HepG2 (cell line): Measurements from ENCODE around the gene MED22. TPM values are rescaled to one million over a fixed set of nuclear protein-coding genes. Genes with fewer than 3 reads are reported as not detected.

Experiments
- AHR ChIP-seq: IDR thresholded peaks from 2 replicates; pipeline ENCODE4 v1.6.1; 2018; ENCODE audit warnings: missing genetic modification reagents, missing compliant biosample characterization
- CAMTA2 ChIP-seq: sonication (generic); formaldehyde crosslinking; IDR thresholded peaks from 2 replicates; pipeline ENCODE4 v1.4.0; 2020; ENCODE audit warnings: mild to moderate bottlenecking, missing genetic modification reagents, borderline replicate concordance
- CENPX ChIP-seq: sonication (generic); formaldehyde crosslinking; IDR thresholded peaks from 2 replicates; pipeline ENCODE4 v1.9.0; 2021; ENCODE audit warnings: mild to moderate bottlenecking, missing genetic modification reagents, moderate library complexity
- ELF1 ChIP-seq: sonication (generic); formaldehyde crosslinking; IDR thresholded peaks from 2 replicates; pipeline ENCODE4 v1.4.0; 2020; ENCODE audit warnings: missing genetic modification reagents
- HNRNPUL1 ChIP-seq: fragments of 200-400 bp; formaldehyde crosslinking; IDR thresholded peaks from 2 replicates; pipeline ENCODE4 v1.6.1; 2017; ENCODE audit warnings: low read depth, mild to moderate bottlenecking, low read length, moderate library complexity
- MXD4 ChIP-seq: IDR thresholded peaks from 2 replicates; pipeline ENCODE4 v1.6.1; 2016; ENCODE audit warnings: mild to moderate bottlenecking, missing biosample characterization, missing genetic modification reagents
- NFKB2 ChIP-seq: sonication (generic); formaldehyde crosslinking; IDR thresholded peaks from 2 replicates; pipeline ENCODE4 v1.4.0; 2020; ENCODE audit warnings: missing genetic modification reagents, borderline replicate concordance
- PHF5A ChIP-seq: IDR thresholded peaks from one replicate; pipeline ENCODE4 v1.6.1; 2018; ENCODE audit warnings: low read depth, missing genetic modification reagents; ENCODE audit not compliant: unreplicated experiment
- SOX6 ChIP-seq, 2 experiments: fragments of 450-650 bp in 1 of 2; sonication (generic) in 1 of 2; formaldehyde crosslinking in 1 of 2; IDR thresholded peaks; 2 replicates each; pipeline versions ENCODE4 v1.4.0 to v1.6.1; 2017 to 2020; ENCODE audit warnings: antibody characterized with exemption in 1 of 2, mild to moderate bottlenecking in 1 of 2, missing genetic modification reagents in 1 of 2
- SUZ12 ChIP-seq: fragments of 150-350 bp; IDR thresholded peaks from 2 replicates; pipeline ENCODE4 v1.6.1; 2014; ENCODE audit warnings: low read depth, low read length
- TBX3 ChIP-seq: fragments of 450-650 bp; IDR thresholded peaks from 2 replicates; pipeline ENCODE4 v1.6.1; 2017; ENCODE audit warnings: antibody characterized with exemption, mild to moderate bottlenecking, inconsistent platforms, borderline replicate concordance
- ZBTB1 ChIP-seq: sonication (generic); formaldehyde crosslinking; IDR thresholded peaks from 2 replicates; pipeline ENCODE4 v1.4.0; 2020; ENCODE audit warnings: missing genetic modification reagents, borderline replicate concordance
- ZMYM3 ChIP-seq: sonication (generic); formaldehyde crosslinking; IDR thresholded peaks from 2 replicates; pipeline ENCODE4 v1.5.1; 2020; ENCODE audit warnings: mild to moderate bottlenecking, missing genetic modification reagents
- ZNF235 ChIP-seq: sonication (generic); formaldehyde crosslinking; IDR thresholded peaks from 2 replicates; pipeline ENCODE4 v1.8.1; 2023; ENCODE audit warnings: mild to moderate bottlenecking, missing genetic modification reagents, borderline replicate concordance
- ZNF546 ChIP-seq: sonication (generic); formaldehyde crosslinking; conservative IDR thresholded peaks from 2 replicates; pipeline ENCODE4 v1.8.1; 2023; ENCODE audit warnings: mild to moderate bottlenecking, missing genetic modification reagents
- ZNF547 ChIP-seq: sonication (generic); formaldehyde crosslinking; IDR thresholded peaks from 2 replicates; pipeline ENCODE4 v1.5.1; 2020; ENCODE audit warnings: mild to moderate bottlenecking, missing genetic modification reagents
- ZNF775 ChIP-seq: sonication (generic); formaldehyde crosslinking; IDR thresholded peaks from 2 replicates; pipeline ENCODE4 v1.4.0; 2020; ENCODE audit warnings: missing genetic modification reagents, mild to moderate bottlenecking, moderate library complexity, borderline replicate concordance
- ZNF780A ChIP-seq: sonication (generic); formaldehyde crosslinking; IDR thresholded peaks from 2 replicates; pipeline ENCODE4 v1.8.0; 2022; ENCODE audit warnings: mild to moderate bottlenecking, missing genetic modification reagents, moderate library complexity
- ZNF891 ChIP-seq: sonication (generic); formaldehyde crosslinking; IDR thresholded peaks from 2 replicates; pipeline ENCODE4 v1.5.0; 2020; ENCODE audit warnings: mild to moderate bottlenecking, missing genetic modification reagents
- polyA plus RNA-seq, 8 experiments: library from polyadenylated mRNA; depleted of rRNA in 3 of 8; stranded (reverse) in 7 of 8; unstranded in 1 of 8; fragments of >200 nt; fragmentation: Illumina TruSeq in 4 of 8; extraction: Trizol in 4 of 8; gene quantifications; 2 replicates each; pipeline versions ENCODE4 v1.2.1 to v1.2.3, GENCODE V29; 2011 to 2016; ENCODE audit warnings: low read depth in 4 of 8, missing spikeins in 1 of 8, mixed read lengths in 1 of 8; ENCODE audit not compliant: insufficient read depth in 1 of 8
- total RNA-seq, 5 experiments: library from RNA; depleted of rRNA; stranded (reverse); fragments of >200 nt; fragmentation: Illumina TruSeq; extraction: Trizol; gene quantifications; 2 replicates each; pipeline ENCODE4 v1.2.3, GENCODE V29; 2016; ENCODE audit warnings: low read depth in 1 of 5
- TF ChIP-seq, protein P1 (sequence below): sonication (generic); formaldehyde crosslinking; IDR thresholded peaks from 2 replicates; pipeline ENCODE4 v1.8.0; 2022; ENCODE audit warnings: missing genetic modification reagents, mild to moderate bottlenecking, inconsistent platforms, borderline replicate concordance
- TF ChIP-seq, protein P2 (sequence below): sonication (generic); formaldehyde crosslinking; IDR thresholded peaks from 2 replicates; pipeline ENCODE4 v1.5.0; 2020; ENCODE audit warnings: missing genetic modification reagents
- TF ChIP-seq, protein P3 (sequence below): sonication (generic); formaldehyde crosslinking; IDR thresholded peaks from 2 replicates; pipeline ENCODE4 v1.4.0; 2020; ENCODE audit warnings: missing genetic modification reagents

MED22 gene
- total and polyA plus RNA-seq, 2 of the 13 experiments (the other 11 are each of a cell fraction or from before 2014, with no cell fraction given), result 15.8 to 22.1 TPM

DNA sequence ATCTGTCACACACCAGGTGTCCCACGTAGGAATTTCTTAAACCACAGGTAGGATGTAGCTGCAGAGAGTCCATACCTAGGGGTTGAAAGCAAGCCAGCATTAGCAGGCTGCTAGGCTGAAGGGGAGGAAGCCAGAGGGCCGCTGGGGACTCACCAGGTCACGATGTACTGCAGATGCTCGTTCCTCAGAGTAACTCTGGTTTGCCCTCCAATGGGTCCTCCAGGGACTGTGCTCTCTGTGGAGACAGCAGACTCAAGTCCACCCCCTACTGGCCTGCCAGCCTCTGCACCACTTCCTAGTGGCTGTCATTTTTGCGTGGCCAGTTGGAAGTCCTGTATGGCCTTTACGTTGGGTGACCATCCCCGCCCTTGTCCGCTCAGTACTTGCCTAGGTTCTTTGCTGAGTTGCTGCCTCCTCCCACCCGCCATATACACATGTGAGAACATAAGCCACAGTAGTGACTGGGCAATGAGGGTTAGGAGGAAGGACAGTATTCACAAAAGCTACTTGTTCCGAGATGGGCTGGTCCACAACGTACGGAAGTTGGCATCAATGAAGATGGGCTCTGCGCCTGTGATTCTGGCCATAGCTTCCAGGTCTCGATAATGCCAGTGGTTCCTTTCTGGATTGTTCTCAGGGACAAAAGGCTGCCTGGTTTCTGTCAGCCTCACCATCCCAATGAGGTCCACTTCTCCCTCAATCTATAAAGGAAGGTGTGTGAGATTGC lies 4.1 kb upstream of the MED22 start (continued):
- TF ChIP-seq ZNF775 (CRISPR knock-in tag) (no peak), AHR (no peak), ZNF780A (CRISPR knock-in tag) (no peak), ZNF891 (CRISPR knock-in tag) (no peak), ZBTB1 (CRISPR knock-in tag) (no peak), HNRNPUL1 (no peak), SOX6 (IDR thresholded peaks at IDR 0.05) (no peak), SOX6 (CRISPR knock-in tag; IDR thresholded peaks at IDR 0.05) (no peak), CAMTA2 (CRISPR knock-in tag) (no peak), ZNF546 (no peak), ZMYM3 (no peak), CENPX (CRISPR knock-in tag) (no peak), SUZ12 (no peak), PHF5A (CRISPR knock-in tag) (no peak), NFKB2 (CRISPR knock-in tag) (no peak), ELF1 (CRISPR knock-in tag) (peak; percentile 37; the same call in 1 of the 2 replicates), TBX3 (no peak), MXD4 (no peak), ZNF547 (CRISPR knock-in tag) (no peak), ZNF235 (CRISPR knock-in tag) (no peak)
- TF ChIP-seq, protein P1, sequence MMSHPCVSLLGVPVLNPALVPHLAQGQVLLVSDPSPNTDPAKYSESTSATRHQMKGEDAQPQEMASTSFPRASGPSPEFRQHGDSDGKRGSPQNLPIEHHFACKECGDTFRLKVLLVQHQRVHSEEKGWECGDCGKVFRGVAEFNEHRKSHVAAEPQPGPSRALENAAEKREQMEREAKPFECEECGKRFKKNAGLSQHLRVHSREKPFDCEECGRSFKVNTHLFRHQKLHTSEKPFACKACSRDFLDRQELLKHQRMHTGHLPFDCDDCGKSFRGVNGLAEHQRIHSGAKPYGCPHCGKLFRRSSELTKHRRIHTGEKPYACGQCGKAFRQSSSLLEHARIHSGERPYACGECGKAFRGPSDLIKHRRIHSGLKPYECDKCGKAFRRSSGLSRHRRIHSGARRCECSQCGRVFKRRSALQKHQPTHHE (CRISPR knock-in tag), result no peak
- TF ChIP-seq, protein P2, sequence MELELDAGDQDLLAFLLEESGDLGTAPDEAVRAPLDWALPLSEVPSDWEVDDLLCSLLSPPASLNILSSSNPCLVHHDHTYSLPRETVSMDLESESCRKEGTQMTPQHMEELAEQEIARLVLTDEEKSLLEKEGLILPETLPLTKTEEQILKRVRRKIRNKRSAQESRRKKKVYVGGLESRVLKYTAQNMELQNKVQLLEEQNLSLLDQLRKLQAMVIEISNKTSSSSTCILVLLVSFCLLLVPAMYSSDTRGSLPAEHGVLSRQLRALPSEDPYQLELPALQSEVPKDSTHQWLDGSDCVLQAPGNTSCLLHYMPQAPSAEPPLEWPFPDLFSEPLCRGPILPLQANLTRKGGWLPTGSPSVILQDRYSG (CRISPR knock-in tag), result no peak
- TF ChIP-seq, protein P3, sequence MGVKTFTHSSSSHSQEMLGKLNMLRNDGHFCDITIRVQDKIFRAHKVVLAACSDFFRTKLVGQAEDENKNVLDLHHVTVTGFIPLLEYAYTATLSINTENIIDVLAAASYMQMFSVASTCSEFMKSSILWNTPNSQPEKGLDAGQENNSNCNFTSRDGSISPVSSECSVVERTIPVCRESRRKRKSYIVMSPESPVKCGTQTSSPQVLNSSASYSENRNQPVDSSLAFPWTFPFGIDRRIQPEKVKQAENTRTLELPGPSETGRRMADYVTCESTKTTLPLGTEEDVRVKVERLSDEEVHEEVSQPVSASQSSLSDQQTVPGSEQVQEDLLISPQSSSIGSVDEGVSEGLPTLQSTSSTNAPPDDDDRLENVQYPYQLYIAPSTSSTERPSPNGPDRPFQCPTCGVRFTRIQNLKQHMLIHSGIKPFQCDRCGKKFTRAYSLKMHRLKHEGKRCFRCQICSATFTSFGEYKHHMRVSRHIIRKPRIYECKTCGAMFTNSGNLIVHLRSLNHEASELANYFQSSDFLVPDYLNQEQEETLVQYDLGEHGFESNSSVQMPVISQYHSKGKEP (CRISPR knock-in tag), result no peak
